Calu3 (cell line): ENCODE measurements around the gene ADIPOR2. TPM values are rescaled to one million over a fixed set of nuclear protein-coding genes. Genes with fewer than 3 reads are reported as not detected.
"Not testable (repeated sequence)": the region's sequence is repeated elsewhere in the genome, so short reads cannot be mapped to it uniquely, and the experiment has no call there.

Experiments
- BruUV-seq: library from RNA; stranded (reverse); fragments of 400-500 nt; replicated peaks from 2 replicates; lab custom pipeline; 2021; lab: Mats Ljungman, UMichigan
- CTCF ChIA-PET: fragments of 300-600 bp; sonication (Branson Sonifier 250); formaldehyde crosslinking; loops from one replicate; lab custom pipeline; 2022; ENCODE audit warnings: antibody characterized with exemption; lab: Charles Lee
- DNase-seq: peaks from one replicate; pipeline ENCODE4 v3.0.0; 2022
- H3K27ac Mint-ChIP-seq: one replicate; pipeline ENCODE4 v1.8.0; 2022; ENCODE audit warnings: mixed read lengths; ENCODE audit not compliant: unreplicated experiment
- H3K27me3 Mint-ChIP-seq: one replicate; pipeline ENCODE4 v1.8.0; 2022; ENCODE audit warnings: mixed read lengths; ENCODE audit not compliant: unreplicated experiment
- H3K36me3 Mint-ChIP-seq: one replicate; pipeline ENCODE4 v1.8.0; 2022; ENCODE audit warnings: mild to moderate bottlenecking, moderate library complexity, mixed read lengths; ENCODE audit not compliant: insufficient read depth, unreplicated experiment
- H3K4me1 Mint-ChIP-seq: one replicate; pipeline ENCODE4 v1.8.0; 2022; ENCODE audit warnings: mild to moderate bottlenecking, low read depth, mixed read lengths; ENCODE audit not compliant: unreplicated experiment
- H3K4me3 Mint-ChIP-seq: one replicate; pipeline ENCODE4 v1.8.0; 2022; ENCODE audit warnings: mild to moderate bottlenecking, low read depth, moderate library complexity, mixed read lengths; ENCODE audit not compliant: unreplicated experiment
- H3K9me3 Mint-ChIP-seq: one replicate; pipeline ENCODE4 v1.8.0; 2022; ENCODE audit warnings: low read depth, mixed read lengths; ENCODE audit not compliant: unreplicated experiment
- intact Hi-C: fragments of 100-400 bp; cut with micrococcal nuclease; formaldehyde crosslinking; loops from one replicate; pipeline ENCODE4 v1.10.0; 2022; ENCODE audit not compliant: unreplicated experiment
- total RNA-seq: library from RNA; stranded (reverse); gene quantifications from 2 replicates; pipeline ENCODE4 v1.2.3, GENCODE V29; 2022
- TF ChIP-seq, protein P1 (sequence below): fragments of 200-600 bp; IDR thresholded peaks from one replicate; pipeline ENCODE4 v1.8.0; 2022; ENCODE audit warnings: antibody characterized with exemption; ENCODE audit not compliant: unreplicated experiment

ADIPOR2 gene
- total RNA-seq, 1 experiment from 2014 or later = 90.3 TPM

DNA sequence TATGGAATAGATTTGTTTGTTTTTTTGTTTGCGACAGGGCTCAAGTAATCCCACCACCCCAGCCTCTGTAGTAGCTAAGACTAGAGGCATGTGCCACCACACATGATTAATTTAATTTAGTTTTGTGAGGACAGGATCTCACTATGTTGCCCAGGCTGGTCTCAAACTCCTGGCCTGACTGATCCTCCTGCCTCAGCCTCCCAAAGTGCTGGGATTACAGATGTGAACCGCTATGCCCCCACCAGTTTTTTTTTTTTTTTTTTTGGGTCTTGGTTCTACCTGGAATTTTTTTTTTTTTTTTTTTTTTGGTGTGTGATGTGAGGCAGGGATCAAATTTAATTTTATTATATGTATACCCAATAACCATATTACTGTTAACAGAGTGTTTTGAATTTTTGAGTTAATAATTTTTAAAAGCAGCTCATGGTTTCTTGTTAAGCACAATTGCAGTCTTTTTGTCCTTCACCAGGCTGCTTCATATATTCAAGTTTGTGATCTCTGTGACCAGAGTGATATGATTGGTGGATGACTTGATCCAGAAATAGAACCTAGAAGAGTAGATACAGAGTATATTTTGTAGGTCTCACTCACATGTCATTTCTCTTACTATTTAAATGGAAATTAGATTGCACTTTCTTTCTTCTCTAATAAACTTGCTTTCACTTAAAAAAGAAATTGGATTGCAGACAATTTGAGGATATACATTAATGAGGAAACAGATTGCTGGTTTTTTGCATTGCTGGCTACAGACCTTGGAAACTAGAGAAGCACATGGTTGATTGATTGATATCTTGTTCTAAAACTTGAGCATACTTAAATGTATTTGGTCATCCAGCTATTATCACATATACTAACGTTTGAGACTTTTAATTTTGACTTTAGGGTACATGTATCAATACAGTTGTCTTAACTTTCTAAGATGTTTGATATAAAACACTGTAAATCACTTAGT, 13.2 kb downstream of the ADIPOR2 start:
- no peak for DNase-seq
- BruUV-seq = no TSS peak
- H3K27me3 Mint-ChIP-seq = no peaks in the 10 kb centered on the region
- H3K4me1 Mint-ChIP-seq = no peaks in the 10 kb centered on the region
- no peak overlapping the region for H3K4me3 Mint-ChIP-seq
- CTCF ChIA-PET = interaction anchor here (0.5 to 0.6 kb wide), 3 partner anchors 8 to 286 kb away, joined by 3 to 8 read pairs (median 4); no protein-coding TSS in a partner anchor
- TF ChIP-seq, protein P1, sequence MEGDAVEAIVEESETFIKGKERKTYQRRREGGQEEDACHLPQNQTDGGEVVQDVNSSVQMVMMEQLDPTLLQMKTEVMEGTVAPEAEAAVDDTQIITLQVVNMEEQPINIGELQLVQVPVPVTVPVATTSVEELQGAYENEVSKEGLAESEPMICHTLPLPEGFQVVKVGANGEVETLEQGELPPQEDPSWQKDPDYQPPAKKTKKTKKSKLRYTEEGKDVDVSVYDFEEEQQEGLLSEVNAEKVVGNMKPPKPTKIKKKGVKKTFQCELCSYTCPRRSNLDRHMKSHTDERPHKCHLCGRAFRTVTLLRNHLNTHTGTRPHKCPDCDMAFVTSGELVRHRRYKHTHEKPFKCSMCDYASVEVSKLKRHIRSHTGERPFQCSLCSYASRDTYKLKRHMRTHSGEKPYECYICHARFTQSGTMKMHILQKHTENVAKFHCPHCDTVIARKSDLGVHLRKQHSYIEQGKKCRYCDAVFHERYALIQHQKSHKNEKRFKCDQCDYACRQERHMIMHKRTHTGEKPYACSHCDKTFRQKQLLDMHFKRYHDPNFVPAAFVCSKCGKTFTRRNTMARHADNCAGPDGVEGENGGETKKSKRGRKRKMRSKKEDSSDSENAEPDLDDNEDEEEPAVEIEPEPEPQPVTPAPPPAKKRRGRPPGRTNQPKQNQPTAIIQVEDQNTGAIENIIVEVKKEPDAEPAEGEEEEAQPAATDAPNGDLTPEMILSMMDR = no peak
- no peak overlapping the region for H3K27ac Mint-ChIP-seq
- peaks cover 5% of the 10 kb centered on the region for H3K36me3 Mint-ChIP-seq
- intact Hi-C loops = no loop called here
- H3K9me3 Mint-ChIP-seq = no peaks in the 10 kb centered on the region

DNA sequence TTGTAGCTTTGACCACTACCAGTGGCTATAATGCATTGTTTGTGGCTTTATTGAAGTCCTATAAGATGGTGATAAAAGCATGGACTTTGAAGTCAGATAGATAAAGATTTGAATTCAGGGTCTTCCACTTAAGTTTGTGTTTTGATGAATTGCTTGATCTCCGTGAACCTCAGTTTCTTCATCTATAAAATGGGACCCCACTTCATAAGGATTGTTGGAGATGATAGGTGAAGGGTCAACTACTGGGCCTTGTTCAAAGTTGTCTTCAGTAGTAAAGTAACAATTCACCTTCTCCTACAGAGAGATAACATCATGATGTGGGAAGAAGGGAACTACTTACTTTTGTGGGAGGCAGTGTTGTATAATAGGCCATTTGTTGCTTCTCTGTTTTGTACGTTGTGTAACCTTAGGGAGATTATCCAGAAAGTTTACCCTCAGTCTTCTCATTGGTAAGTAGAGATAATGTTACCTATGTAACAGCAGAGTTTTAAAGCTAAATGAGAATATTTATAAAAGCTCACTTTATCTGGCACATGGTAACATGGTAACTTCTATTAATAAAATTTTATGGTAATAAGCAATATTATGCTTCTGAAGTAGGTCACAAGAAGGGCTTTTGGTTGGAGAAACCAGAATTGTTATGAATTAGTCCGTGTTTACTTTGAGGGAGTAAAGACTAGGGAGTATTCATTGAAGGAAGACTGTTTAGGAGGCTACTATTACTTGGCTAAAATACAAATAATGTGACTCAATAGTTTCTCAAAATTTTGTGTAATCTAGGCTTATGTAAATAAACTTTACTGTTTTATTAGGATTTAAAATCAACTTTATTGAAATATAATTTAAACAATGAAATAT, 15.1 kb downstream of the ADIPOR2 start:
- Mint-ChIP-seq H3K9me3 (no peaks in the 10 kb centered on the region), H3K27me3 (no peaks in the 10 kb centered on the region), H3K4me3 (no peak overlapping the region), H3K4me1 (peaks cover 4% of the 10 kb centered on the region), H3K36me3 (no peaks in the 10 kb centered on the region), H3K27ac (no peak overlapping the region)
- no TSS peak for BruUV-seq
- no peak for DNase-seq
- TF ChIP-seq, protein P1 = no peak
- CTCF ChIA-PET = interaction anchor here (0.5 kb wide), 1 partner anchor 18 kb away, joined by 4 read pairs; no protein-coding TSS in a partner anchor
- intact Hi-C loops = loop anchor here (5.0 kb wide), 1 partner anchor 36 kb away; no protein-coding TSS in a partner anchor

DNA sequence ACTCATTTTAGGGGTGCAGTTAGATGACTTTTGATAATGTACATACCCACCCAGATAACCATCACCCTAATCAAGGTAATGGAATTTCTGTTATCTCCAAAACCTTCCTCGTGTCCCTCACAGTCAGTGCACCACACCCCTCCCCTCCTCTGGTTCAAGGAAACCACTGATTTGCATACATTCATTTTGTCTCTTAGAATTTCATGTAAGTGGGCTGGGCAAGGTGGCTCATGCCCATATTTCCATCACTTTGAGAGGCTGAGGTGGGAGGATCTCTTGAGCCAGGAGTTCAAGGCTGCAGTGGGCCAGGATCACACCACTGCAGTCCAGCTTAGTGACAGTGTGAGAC, 15.7 kb downstream of the ADIPOR2 start:
- H3K36me3 Mint-ChIP-seq = no peaks in the 10 kb centered on the region
- peaks cover 2% of the 10 kb centered on the region for H3K9me3 Mint-ChIP-seq
- intact Hi-C loops = loop anchor here (5.0 kb wide), 1 partner anchor 36 kb away; no protein-coding TSS in a partner anchor
- TF ChIP-seq, protein P1 = no peak
- no TSS peak for BruUV-seq
- no peak overlapping the region for H3K4me3 Mint-ChIP-seq
- CTCF ChIA-PET = interaction anchor here (0.5 kb wide), 1 partner anchor 18 kb away, joined by 4 read pairs; no protein-coding TSS in a partner anchor
- no peak overlapping the region for H3K27ac Mint-ChIP-seq
- H3K27me3 Mint-ChIP-seq = no peaks in the 10 kb centered on the region
- H3K4me1 Mint-ChIP-seq = peaks cover 10% of the 10 kb centered on the region
- DNase-seq = peak; percentile 3

DNA sequence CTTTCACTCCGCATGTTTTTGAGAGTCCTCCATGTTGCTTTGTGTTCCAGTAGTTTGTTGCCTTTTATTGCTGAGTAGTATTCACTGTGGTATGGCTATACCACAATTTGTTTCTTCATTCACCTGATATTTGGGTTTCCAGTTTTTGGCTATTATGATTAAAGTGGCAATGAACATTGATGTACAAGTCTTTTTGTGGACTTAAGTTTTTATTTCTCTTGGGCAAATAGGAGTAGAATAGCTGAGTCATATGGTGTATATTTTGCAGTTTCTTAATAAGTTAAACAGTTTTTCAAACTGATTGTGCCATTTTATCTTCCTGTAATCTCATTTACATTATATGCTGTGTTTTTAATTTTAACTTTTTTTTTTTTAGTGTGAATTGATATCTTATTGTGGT, 16.2 kb downstream of the ADIPOR2 start:
- H3K4me1 Mint-ChIP-seq = peaks cover 15% of the 10 kb centered on the region
- intact Hi-C loops = loop anchor here (5.0 kb wide), 1 partner anchor 35 kb away; no protein-coding TSS in a partner anchor
- no peak overlapping the region for H3K4me3 Mint-ChIP-seq
- H3K27me3 Mint-ChIP-seq = no peaks in the 10 kb centered on the region
- CTCF ChIA-PET = interaction anchor here (0.7 kb wide), 1 partner anchor 57 kb away, joined by 3 read pairs; no protein-coding TSS in a partner anchor
- no peaks in the 10 kb centered on the region for H3K36me3 Mint-ChIP-seq
- peaks cover 3% of the 10 kb centered on the region for H3K9me3 Mint-ChIP-seq
- DNase-seq = no peak
- TF ChIP-seq, protein P1 = no peak
- no peak overlapping the region for H3K27ac Mint-ChIP-seq
- BruUV-seq = no TSS peak

DNA sequence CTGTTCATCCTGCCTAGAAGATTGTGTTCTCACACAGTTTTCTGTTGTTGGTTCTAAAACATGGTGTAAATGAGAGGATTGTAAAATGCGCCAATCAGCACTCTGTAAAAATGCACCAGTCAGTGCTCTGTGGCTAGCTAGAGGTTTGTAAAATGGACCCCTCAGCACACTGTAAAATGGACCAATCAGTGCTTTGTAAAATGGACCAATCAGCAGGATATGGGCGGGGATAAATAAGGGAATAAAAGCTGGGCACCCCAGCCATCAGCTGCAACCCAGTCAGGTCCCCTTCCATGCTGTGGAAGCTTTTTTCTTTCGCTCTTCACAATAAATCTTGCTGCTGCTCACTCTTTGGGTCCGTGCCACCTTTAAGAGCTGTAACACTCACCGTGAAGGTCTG, 19.1 kb downstream of the ADIPOR2 start:
- H3K4me1 Mint-ChIP-seq = peaks cover 16% of the 10 kb centered on the region
- H3K27ac Mint-ChIP-seq, H3K4me3 Mint-ChIP-seq, BruUV-seq, H3K27me3 Mint-ChIP-seq, CTCF ChIA-PET, H3K36me3 Mint-ChIP-seq, H3K9me3 Mint-ChIP-seq, DNase-seq: not testable (repeated sequence)
- intact Hi-C loops = loop anchor here (5.0 kb wide), 1 partner anchor 32 kb away; no protein-coding TSS in a partner anchor

DNA sequence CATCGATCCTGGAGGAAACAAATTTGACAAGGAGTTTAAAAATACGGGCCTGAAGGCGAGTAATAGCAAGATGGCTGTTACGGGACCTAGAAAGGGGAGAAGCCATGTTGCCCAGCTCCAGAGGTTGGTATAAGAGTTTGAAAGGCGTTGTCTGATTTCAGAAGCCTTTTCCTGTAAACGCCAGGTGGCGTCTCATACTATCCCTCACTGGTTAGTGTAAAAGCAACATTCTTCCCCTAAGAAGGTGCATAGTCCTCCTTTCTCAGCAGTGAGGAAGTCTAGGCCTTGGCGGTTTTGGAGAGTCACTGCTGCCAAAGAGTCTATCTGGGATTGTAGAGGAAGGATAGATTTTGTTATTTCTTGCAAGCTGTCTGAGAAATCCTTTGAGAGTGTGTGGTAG, 20.0 kb downstream of the ADIPOR2 start:
- H3K4me3 Mint-ChIP-seq, DNase-seq, H3K36me3 Mint-ChIP-seq, intact Hi-C loops, H3K9me3 Mint-ChIP-seq, H3K27me3 Mint-ChIP-seq, BruUV-seq, H3K27ac Mint-ChIP-seq: not testable (repeated sequence)
- peaks cover 19% of the 10 kb centered on the region for H3K4me1 Mint-ChIP-seq
- CTCF ChIA-PET = interaction anchor here (0.6 kb wide), 1 partner anchor 27 kb away, joined by 3 read pairs; no protein-coding TSS in a partner anchor
